Stimulated activated CD4-positive, alpha-beta T cell treated with anti-CD3 and anti-CD28 coated beads, Interleukin-1b, Interleukin-23, amount 100 ng/mL, for 4 hours (primary cell): Measurements from ENCODE around the gene THRA.

ENCODE experiments used
- DNase-seq, 2 donors: peaks; one replicate each; pipeline ENCODE4 v3.0.0-alpha.2; 2020; ENCODE audit warnings: low read depth in 2 of 2

THRA gene

DNA sequence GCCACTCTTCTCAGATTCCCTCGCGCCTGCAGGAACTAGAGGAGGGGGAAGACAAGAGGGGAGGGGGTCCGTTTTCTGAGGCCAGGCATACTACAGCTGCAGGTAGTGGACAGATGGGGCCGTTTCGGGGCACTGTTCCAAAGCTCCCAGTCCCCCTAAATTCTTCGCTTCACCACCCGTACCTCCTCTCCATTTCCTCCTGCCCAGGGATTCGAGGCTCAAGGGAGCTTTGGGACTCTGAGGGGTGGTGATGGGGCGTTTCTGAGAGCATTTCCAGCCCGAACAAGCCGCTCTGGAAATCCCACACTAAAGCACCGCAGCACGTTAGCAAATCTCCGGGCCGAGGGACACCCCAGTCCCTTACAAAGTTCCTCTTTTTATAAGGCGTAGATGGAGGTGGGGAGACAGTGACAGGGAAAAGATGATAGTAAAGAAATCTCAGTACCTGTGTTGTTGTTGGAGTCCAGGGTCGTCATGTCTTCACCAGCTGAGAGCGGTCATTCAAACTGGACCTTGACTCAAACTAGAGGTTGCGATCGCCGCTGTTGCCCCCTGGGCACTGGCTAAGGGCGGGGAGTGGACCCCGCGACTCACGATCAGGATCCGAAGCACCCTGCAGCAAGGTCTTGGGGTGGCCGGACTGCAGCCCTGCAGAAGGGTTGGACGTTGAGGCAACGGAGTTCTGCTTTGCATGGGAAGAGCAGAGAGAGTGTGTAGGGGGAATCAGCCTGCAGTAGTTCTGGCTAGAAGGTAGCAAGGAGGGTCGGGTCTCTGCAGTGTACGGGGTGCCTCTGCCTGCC, 37.1 kb downstream of the THRA start:
- DNase-seq: no peak

DNA sequence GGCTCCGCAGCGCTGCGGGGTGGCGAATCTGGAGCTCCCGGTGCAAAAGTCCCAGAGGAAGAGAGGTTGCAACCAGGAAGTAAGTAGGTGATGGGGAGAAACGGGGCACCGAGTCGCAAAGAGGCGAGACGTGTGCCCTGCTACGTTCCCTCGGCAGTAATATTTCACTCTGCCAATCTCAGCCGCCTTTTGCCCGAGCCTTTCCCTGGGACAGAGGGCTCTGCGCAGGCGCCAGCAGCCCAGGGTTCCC, 37.6 kb downstream of the THRA start, which contains the start of gene NR1D1:
TSS of gene NR1D1 (minus strand) at position 171 of the 250 bp plus-strand sequence. CDS start 495 bp downstream, outside the sequence.
- DNase-seq: no peak

DNA sequence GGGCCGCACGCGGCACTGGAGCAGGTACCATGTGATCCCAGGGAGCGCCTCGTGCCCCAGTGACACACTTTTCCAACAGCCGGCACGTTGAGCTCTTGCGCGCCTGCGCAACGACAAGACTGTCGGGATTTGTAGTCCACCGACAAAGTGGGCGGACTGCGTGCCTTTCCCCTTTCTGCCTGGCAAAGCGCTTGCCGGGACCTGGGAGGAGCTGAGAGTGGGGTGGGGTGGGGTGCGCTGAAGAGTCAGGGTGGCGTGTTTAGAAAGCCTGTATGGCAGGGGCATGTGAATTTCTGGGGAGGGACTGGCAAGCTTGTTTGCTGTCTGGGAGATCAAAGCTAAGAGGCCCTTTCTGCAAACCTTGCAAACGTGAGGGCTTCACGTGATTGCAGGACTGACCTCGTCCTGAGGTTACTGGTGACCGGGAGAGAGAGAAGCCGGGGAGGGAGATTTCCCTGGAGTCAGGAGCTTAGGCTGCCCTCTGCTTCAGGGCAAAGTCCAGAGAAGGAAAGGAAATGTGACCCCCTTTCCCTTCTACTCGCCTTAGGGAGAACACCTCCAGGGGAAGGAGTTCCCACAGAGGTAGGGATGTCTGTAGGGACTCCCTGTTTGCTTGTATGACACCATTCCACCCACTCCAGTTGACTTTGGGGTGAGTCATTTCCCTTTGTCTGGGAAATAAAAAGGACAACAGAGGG, 38.1 kb downstream of the THRA start:
- DNase-seq: peak; percentile 78 to 83

DNA sequence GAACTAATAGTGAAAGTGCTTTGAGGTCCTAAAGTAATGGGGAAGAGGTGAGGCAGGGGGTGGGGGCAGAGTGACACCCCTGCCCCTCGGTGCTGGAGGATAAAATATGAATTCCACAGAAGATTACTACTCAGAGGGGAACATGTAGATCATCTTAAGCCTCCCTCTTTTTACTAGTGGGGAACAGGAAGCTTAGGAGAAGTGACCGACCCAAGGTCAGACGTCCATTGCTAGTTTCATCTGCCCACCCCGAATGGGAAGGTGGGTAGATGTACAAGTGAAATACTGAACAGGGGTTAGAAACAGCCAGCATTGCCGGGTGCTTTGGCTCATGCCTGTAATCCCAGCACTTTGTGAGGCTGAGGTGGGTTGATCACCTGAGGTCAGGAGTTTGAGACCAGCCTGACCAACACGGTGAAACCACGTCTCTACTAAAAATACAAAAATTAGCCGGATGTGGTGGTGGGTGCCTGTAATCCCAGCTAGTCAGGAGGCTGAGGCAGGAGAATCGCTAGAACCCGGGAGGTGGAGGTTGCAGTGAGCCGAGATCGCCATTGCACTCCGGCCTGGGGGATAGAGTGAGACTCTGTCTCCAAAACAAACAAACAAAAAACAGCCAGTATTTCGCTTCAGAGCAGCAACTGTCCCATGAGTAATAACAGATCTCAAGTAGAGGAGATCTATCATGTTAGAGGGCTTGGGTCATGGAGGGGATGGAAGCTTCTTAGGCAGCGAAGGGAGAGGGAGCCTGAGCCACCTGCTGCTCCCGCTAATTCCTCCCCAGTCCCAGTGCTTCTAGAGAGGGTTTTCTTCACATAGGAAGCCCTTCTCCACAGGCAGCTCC, 38.8 kb downstream of the THRA start:
- no peak for DNase-seq

DNA sequence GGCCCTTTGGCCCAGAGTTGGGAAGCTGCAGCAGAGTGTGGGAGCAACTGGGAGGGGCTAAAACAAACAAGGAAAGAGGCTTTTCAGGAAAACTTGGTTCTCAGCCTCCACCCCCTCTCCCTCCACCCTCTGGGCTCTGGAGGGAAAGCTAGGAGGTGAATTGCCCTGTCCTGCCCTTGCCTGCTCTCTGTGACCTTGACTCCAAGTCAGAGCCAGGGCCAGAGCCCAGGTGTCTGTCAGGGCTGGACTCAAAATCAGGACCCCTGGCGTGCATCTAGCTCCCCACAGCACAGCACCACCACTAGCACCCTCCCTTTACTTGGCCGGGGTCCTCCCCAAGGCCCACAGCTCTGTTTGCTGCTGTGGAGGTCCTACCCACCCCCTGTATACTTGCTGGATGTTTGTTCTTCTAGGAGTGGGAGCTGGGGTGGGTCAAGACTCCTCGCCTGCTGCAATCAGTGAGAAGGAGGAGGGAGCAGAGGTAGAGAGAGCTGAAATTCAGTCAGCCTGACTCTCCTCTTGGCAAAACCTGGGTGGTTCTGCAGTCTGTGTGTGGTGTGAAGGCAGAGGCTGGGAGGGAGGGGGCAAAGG, 40.4 kb downstream of the THRA start:
- no peak for DNase-seq

DNA sequence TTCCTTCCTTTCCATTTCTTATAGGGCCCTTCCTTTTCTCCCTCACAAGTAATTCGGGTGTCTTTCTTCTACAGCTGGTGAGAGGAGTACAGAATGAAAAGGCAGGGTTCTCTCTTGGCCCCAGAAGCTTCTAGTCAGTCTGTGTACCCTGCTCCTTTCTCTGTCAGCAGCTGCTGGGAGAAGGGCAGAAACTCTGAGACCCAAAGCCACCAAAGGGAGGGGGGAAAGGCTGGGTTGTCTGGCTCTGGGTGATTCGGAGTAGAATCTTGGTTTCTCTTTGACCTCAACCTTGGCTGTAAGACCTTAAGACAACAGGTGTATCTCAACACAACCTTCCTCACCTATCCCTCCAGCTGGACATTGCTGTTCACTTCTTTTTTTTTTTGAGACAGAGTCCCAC, 40.9 kb downstream of the THRA start:
- no peak for DNase-seq

DNA sequence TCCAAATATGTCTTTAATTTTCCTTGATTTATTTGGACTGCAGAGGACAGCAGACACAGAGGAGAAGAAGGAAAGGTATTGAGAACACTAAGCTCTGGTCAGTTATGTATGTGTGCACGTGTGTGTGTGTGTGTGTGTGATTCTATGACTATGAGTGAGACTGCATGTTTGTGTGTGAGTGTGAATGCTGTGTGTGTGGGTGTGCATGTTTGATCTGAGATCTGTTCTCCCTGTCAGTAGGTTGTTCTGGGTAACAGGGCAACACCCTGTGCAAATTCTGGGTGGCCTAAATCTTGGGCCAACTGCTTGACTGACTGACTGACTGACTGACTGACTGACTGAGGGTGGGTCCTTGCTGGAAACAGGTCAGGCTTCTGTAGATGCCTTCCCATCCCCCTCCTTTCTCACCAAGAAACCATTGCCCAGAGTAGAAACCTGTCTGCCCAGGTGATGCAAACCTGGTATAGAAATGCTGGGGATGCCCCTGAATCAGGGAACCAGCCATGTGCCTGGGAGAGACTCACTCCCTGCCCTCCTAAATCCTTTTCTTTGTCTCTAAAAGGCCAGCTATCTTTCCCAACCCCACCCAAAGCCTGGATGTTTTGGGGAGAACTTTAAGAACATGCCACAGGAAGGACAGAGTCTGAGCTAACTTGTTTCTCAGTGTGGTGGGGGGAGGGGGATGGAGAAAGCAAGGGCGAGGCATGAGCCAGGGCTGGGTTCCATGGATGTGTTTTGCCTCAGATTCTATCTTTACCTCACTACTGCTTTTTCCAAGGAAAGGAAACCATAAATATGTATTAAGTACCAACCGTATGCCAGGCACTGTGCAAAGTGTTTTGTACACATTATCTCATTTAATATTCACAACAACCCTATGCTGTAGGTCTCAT, 42.1 kb downstream of the THRA start:
- DNase-seq: no peak

DNA sequence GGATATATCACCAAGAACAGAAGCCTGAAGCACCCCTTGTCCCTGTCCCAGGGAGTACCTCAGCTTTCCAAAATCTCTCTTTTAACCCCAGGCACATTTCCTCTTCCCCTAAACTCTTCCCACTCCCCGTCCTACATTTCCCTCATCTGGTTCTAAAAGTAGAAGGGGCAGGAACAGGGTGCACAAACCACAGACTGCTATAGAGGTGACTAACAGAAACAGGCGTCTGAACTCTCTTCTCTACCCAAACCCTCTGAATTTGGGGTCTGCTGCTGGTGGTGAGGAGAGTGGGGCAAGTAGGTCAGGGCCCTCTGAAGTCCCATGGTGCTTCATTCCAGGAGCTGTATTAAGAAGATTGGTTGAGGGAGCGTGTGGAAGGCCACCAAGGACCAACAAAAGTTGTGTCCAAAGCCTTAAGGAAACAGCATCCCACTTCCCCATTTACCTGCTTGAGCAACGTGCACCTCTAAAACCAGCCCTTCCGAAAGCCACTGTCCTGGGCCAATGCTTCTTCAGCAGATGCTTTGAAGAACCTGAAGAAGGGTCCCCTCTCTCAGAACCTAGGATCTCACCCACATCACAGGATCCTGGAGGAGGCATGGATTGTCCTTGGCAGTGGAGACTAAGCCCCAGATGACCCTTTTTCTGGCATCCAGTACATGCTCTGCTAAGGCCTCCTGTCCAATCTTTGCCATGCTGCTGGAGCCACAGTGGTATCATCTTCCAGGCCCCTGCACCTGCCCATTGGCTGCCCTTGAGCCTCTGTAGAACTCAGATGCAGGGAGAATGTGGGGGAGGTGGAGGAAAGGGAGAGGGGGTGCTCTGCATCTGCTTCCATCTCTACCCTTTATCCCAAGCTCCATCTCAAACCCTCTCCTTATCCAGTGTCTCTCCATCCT, 43.3 kb downstream of the THRA start:
- DNase-seq: no peak

DNA sequence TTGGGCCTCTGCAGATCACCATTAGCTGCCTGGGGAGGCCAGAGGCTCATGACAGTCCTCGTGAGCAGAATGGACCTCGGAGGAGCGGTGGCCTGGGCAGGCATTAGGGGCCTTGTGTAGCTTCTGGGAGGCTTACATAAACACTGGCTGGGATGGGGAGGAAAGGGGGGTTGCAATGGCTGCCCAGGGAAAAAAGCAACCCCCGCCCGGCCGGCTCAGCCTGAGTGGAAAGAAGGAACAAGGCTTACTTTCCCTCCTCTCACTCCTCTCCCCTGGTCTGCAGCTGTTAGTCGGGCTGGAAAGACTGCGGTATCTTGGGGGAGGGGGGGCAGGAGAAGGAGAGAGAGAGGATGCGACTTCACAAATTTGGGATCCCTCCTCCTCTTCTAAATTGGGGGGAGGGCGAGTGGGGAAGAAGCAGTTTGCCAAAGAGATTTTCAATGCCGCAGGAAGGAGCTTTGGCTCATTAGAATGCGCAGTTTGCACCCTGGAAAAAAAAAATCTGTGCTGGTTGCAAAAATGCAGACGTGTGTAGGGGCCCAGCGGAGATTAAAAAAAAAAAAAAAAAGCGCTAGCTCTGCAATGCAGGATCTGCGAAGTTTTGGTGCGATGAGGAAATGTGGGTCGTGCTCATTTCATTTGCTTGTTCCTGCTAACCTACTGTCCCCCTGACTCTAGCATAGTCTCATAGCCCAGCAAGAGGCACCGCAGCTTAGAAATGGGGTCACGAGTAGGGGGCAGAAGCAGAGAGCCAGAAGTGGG, 44.2 kb downstream of the THRA start:
- DNase-seq: no peak

DNA sequence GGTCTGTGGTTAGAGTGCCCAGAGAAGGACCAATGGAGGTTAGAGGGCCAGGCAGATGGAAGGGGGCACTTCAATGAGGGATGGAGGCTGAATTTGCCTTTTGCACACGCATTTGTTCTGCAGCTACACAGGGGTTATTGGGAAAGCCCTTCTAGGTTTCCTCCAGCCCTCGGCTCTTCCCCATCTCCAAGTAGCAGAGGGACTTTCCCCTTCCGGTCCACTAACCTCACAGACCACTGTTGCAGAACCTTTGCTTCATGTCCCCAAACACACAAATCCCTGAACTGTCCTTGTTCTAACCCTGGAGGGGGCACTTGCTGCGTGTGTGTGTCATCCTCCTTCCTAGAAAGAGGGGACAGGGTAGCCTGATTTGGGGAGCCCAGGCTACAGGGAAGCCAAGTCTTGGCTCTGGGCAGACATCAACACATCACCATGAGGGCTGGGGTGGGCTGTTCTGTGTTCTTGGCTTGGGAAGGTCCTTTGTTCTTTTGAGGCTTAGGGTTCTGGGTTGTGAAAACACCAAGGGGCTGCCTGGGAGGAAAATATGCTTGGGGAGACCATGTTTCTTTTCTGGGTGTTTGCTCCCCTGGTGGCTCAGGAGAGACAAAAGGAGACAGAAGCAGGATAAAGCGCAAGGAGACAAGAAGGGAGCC, 44.9 kb downstream of the THRA start:
- no peak for DNase-seq

DNA sequence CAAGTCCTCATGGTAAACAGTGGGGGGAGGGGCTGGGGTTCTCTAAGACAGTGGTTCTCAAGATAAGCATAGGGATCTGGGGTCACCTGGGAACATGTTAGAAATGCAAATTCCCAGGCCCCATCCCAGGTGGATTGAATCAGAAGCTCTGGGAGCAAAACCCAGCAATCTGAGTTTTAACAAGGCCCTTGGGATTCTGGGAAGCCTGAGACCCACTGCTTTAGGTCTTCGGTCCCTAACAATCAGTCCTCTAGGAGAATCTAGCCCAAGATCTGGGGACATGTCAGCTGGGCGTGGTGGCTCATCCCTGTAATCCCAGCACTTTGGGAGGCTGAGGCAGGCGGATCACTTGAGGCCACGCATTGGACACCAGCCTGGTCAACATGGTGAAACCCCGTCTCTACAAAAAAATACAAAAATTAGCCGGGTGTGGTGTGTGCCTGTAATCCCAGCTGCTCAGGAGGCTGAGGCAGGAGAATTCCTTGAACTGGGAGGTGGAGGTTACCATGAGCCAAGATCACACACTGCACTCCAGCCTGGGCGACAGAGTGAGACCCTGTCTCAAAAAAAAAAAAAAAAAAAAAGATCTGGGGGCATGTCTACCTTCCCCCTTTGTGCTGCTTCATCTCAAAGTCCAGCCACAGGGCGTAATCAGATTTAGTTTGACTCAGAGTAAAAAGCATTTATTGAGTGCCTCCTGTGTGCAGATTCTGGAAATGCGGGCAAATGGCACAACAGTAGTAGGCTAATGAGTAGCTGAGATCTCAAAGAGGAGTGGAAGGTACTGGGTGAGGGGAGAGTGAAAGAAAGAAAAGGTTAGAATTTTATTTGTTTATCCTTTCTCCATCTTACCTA, 46.4 kb downstream of the THRA start:
- no peak for DNase-seq

DNA sequence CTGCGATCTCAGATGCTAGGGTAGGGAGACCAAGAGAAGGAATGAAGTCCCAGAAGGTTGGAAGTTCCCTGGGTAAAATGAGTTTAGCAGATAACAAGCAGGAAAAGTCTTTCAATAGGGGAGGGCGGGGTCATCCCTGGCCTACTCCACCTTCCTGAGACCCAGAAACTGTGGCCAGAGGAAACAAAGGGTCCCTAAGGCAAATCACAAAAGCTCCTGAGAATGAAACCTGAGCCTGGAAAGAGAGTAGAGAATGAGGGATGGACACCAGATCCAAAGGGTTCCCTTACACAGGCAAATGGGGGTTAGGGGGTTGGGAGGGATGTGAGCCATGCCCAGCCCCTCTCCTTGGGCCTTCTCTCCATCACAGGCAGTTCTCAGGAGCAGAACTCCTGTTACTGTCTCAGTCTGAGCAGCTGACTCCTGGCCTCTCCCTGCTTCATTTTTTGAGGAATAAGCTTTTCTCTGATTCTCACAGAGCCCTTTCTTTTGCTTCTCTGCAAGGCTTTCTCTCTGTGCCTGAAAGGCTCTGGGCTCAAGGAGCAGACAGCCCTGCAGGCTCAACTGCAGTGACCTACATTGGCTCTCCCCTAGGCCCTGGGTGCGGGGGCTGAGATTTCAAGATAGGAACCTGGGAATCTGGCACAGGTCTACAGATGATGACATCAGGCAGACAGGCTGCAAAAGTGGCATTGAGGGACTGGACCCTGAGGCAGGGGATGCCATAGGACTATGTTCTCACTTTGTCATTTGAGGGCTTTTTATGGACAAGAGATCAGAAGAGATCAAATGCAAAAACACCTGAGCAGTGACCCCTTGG, 47.5 kb downstream of the THRA start:
- DNase-seq: no peak

DNA sequence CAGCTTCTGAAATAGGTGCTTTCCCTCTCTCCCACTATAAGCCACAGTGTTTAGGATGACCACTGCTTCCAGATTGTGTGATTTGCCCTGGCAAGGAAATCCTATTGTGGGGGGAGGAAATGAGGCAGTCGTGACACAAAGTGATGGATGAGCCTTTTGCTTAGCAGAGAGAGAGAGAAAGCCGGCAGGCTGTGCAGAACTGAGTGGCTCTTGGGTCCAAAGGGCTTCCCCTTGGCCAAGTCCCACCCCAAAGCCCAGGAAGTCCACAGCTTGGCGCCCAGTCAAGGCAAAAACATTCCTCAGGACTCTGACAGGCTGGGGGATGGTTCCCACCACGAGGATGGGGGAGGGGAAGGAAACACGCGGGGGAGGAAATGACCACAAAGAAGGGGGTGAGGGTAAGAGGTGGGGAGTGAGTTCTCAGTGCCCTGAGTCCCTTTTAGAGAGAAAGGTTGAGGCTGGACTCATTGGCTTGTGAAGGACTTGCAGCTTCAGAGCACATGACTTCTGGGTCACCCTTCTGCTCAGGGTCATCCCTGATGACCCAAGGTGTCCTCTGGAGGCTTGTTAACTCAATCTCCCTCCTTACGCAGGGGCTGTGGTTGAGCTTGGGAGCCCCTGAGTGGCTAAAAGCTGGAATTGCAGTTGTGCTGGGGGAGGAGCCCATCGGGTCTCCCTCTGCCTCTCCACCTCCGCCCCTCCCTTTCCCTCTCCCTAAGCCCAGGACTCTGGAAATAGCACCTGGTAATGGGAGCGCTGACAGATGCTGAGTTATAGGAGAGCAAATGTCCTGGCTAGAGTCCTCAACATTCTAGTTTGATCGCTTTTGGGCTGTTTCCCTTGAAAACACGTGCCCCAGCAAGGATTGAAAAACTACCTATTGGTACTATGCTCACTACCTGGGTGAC, 48.7 kb downstream of the THRA start:
- DNase-seq: peak in 1 of 2 donors; percentile 53

DNA sequence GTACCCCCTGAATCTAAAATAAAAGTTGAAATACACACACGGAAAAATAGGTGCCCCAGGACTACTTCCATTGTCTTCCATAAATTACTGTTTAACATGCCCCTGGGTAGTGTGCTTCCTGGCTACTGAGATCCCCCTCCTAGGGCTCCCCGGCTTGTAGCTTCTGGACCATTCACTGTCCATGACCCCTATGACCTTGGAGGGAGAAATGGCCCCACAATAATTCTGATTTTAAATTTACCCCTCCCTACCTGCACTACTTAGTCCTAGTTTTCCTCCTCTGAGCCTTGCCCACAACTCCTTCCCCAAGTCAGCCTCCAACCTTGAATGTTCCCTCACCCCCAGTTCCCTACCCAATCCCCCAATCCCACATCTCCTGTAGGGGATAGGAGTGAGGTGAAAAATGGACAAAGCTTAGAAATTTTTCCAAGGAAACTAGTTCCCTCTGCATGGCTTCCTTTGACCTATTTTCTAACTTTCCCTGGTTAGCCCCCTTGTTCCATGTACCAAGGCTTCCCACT, 49.5 kb downstream of the THRA start:
- DNase-seq: no peak

DNA sequence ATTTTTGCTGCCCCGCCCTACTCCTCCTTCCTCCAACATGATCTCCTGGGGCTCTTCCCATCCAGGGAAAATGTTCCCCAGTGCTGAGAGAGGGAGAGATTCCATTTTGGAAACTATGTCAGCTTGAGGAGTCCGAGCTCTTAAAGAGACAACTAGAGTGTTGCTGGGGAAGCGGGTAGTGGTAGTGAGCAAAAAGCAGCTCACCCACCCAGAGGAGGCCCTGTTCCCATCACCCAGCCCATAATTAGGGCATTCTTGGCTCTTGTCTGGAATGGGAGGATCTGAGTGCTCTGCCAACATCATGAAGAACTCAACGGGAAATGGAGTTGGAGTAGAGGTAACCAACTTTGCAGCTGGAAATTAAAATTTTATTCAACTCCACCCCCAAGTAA, 49.9 kb downstream of the THRA start:
- DNase-seq: no peak
